Activated CD8-positive, alpha-beta memory T cell treated with anti-CD3 and anti-CD28 coated beads for 4 hours (primary cell): ENCODE measurements around the gene DHRS1.

Experiments
- DNase-seq, 2 donors: peaks; one replicate each; pipeline ENCODE4 v3.0.0-alpha.2; 2020; ENCODE audit warnings: low read depth in 2 of 2

The DHRS1 gene

DNA sequence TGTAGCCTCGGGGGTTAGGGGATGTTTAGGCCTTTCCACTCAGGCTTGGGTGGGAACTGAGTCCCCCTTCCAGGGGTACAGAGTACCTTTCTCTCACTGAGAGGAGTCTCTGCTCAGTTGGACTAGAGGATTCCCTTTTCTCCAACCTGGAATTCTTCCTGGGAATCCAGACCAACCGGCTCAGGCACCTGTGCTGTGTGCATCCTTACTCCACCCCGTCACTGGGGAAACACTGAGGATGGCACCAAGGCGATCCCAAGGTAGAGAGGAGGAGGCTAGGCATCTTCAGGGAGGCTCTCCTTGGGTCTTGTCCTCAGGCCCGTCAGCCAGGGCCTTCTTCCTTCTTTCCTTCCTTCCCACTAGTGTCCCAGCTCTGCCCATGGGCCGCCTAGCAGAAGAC, 35.7 kb downstream of the DHRS1 start:
- no peak for DNase-seq

DNA sequence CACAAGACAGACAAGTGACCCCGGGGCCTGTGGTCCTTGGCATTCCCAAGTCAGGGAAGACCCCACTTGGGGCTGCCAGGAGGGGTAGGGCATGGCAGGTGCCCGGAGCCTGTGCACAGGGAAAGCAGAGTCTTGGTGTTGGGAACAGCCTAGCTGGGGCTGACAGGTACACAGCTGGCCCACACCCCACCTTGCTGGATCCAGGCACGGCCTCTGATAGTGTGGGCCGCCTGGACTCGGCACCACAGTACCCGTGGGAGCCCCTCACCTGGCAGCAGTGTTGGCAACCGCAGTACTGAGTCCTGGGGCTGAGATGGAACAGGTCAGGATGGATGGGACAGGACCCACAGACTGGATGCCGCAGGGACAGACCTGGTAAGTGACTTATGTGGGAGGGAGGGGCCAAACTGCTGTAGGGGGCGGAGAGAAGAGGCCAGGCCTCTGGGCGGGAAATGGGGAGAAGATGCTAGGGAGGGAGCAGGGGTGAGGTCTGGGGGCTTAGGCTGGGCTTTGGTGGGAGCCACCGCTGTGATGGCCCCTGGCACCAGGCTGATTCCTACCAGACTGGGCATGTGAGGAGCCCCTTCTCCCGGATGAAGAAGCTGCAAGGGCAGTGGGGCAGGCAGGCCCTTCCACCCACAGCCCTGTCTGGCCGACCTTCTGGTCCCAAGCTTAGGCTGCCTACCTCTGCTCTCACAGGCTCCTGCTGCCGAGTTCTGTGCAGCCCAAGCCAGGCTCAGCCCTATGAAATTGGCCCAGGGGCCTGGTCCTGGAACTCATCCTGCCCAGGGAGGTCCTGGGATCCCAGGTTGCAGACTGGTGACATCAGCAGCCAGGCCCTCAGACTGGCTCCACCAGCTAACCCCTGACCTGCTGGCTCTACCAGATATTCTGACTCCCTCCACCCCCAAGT, 36.5 kb downstream of the DHRS1 start, which contains the start of gene TGM1:
TSS of gene TGM1 (minus strand) at position 357 of the 913 bp plus-strand sequence. CDS start 825 bp downstream, outside the sequence.
- DNase-seq, result no peak

DNA sequence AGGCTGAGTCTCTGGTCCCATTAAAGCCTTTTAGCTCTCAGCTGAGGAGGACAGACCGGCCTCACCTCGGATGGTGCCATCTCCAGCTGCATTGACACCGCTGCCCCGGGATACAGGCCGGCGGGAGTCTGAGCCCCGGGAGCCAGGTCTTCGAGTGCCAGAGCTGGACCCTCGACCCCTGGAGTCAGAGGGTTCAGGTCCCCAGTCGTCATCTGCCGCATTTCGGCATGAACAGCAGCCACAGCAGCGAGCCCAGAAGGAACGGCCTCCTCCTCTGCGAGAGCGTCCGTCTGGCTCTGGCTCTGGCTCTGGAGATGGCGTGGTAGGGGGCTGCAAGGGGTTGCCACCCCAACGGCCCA, 37.6 kb downstream of the DHRS1 start:
- DNase-seq, result no peak

DNA sequence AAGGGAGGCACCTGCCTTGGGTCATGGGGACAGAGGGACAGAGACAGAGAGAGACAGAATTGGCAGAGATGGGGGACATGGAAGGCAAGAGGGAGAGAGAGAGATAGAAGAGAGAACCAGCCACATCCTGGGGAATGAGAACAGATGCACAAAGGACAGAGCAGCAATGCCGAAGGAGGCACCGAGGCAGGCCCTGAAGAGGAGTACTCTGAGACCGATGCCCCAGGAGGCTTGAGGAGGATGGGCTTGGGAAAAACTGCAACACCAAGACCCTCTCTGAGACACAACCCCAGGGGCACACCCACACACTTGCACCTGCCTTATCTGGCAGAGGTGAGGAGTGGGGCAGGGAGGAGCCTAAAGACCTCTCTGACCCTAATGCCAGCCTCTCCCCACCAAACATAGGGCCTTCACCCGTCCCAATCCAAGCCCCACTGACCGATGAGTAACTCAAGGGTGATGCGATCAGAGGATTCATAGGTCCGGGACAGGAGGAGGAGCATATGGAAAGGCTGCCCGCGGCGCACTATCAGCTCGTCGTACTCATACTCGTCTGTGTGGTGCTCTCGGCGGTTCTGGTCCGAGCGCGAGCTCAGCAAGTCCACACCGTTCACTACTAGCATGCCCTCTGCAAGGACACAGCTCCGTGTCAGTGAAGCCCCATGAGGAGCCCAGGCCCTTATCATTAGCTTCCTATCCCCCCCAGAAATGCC, 38.2 kb downstream of the DHRS1 start:
- no peak for DNase-seq

DNA sequence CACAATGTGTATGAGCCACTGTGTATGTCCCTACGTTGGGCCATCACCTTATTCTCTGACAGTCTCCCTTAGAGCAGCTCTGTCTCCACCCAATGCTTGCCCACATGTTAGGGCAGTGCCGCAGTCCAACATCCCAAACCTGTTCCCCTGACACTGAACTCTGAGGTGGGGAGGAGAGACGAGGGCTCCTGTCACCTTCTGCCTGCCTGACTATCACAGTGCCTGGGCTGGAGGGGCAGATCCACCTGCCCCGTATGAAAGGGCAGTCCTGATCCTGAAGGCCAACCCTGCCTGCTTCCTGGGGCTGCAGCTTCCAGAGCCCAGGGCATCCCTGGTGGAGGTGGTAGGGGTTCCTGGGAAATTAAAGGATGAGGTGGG, 38.8 kb downstream of the DHRS1 start:
- DNase-seq, result no peak

DNA sequence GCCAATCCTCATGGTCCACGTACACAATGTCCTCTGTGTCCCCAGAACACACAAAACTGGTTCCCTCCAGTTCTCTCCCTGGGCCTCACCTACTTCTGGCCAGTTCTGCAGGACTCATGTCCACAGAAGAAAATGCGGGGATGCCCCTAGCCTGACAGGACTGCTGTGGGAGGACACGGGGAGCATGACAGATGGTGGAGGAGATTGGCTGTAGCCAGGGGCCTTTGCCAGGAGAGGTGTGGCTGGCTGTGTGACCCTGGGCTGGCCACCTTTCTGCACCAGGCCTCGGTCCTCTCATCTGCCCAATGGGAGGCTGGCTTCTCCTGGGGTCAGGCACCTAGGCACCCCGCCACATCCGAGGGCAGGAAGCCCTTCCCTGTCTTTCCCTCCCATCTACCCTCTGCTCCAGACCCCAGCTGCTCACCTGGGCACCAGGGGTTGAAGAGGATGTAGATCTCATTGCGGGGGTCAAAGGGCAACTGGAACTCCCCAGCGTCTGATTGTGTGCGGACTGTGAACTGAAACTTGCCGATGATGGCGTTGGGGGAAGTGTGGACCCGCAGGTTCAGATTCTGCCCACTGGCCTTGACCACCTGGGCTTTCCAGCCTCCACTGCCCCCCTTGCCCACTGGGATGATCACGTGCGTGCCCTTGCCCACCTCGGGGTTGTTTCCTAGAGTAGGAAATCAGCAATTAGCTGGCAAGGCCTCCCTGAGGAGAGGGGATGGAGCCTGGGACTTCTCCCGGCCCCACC, 39.4 kb downstream of the DHRS1 start:
- DNase-seq, result no peak

DNA sequence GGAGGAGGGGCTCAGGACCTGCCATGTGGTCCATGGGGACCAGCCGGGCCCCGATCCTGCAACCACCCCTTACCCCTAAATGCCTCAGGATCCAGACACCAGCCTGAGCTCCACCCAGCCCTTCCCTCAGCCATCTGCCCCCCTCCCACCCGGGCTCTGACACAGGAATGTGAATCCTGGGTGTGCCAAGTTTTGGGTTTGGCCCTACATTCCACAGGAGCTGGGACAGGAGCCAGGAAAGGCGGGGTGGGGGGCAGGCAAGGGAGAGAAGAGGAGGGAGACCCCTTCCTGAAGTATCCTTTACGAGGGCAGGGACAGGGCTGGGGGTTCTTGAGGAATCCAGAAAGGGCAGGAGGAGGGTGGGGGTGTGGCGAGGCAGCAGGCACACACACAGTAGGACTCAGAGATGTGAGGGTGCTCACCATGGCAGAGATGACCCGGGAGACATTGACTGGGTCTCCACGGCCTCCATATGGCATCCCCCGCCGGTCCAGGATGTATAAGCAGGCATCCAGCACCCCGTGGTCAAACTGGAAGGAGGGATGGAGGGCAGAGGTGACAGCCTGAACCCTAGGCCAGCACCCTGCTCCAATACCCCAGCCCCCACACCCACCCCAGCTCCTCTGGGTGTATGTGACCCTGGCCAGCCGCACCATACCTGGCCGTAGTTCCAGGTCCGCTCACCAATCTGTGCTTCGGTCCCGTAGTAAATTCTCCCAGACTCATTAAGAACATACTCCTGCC, 40.1 kb downstream of the DHRS1 start:
- no peak for DNase-seq

DNA sequence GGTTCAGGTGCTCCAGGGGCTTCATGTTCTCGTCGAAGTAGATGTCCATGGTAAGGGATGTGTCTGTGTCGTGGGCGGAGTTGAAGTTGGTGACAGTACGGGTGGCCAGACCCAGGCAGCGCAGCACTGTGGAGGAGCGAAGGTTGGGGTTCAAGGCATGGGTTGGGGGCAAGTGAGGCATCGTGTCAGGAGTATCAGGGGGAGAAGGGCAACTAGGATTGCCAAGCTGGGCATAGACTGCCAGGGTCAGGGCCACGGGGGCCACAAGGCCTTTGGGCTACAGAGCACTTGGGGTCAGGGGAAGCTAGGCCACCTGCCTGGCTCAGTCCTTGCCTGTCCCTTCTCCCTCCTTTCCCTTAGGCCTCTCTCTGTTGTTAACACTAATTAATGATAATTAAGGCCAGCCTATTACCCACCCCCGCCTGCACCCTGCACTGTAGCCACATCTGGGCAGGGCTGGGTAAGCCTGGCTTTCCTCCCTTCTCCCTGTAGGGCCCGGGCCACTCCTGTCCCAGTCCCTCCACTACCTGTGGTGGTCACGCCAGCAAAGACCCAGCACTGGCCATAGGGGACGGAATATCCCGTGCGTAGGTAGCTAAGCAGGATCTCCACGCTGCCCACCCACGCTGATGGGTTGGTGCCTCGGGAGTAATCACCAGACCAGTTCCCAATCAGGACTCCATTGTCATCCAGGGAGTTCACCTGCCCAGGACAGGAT, 40.9 kb downstream of the DHRS1 start:
- no peak for DNase-seq

DNA sequence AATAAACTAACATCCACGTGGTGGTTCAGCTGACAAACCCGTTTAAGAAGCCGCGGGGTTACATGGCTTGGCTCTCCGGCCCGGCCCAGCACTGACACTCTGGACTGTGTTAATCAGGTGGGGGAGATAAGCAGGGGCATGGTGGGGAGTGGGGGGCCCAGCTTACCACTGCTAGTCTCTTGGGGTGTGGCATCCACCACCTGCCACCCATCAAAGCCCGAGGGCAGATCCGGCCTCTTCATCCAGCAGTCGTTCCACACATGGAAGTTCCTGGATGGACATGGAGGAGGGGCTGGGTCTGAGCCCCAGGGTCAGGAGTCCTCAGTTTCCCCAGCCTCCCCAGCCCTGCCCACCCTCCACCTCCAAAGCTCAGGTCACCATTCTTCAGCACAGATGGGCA, 41.5 kb downstream of the DHRS1 start:
- no peak for DNase-seq

DNA sequence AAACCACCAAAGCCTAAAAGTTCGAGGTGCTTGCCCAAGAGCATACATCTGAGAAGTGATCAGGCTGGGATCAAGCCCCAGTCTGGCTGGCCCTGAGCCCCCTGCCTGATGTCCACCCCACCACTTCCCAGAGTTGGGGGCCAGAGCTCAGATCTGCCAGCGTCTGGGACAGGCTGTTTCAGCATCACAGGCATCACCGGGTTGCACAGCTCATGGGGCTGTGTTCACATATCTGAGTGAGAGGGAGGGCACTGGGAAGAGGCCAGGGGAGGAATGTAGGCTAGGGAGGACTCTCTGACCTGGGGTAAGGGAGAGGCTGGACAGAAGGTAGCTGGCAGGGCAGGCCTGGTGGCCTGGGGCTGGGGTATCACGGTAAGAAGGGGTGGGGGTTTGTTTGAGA, 42.6 kb downstream of the DHRS1 start:
- DNase-seq, result no peak

DNA sequence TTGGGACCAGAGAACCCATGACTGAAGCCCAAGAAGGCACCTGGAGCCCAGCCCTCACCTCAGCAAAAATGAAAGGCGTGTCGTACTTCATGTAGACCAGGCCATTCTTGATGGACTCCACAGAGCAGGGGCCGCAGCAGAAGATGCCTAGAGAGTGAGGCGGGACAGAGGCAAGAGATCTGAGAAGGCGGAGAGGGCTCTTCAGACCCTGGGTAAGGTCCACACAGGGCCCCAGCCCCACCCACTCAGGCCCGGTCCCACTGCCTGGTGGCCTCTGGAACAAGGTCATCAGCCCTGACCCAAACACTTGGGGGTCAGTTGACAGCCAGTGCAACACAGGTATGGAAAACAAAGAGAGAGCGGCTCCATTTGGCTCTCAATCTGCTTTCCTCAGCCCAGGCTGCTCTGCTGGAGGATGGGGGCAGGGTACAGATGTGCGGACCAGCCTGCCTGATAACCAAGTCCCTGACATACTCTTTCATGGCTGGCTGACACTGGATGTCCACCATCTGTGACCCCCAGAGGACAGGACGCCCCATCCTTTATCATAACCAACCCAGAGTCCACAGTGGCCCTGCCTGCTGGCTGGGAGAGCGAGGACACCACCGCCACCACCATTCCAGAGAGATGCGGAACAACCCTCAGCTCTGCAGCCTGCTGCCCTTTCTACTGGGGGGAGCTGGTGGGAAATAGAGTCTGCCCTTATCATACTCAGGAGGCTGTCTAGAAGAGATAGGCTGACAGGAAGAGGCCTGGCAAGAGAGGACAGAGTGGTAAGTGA, 43.5 kb downstream of the DHRS1 start:
- DNase-seq, result no peak

DNA sequence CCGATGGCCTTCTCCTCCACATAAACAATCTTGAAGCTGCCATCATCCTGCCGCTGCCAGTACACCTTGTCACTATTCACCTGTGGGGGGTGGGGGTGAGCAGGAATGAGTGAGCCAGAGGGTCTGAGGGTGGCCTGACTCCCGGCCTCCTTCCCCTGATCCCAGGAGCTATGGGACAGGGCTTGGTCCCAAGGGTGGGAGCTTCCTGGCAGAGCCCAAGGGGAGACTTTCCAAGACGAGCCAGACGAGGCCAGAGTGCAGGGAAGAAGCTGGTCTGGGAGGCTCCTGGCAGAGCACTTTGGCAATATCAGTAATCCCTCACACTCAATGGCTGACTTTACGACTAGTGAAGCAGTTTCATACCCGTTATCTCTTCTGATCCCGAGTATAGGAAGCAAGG, 44.1 kb downstream of the DHRS1 start:
- DNase-seq, result no peak

DNA sequence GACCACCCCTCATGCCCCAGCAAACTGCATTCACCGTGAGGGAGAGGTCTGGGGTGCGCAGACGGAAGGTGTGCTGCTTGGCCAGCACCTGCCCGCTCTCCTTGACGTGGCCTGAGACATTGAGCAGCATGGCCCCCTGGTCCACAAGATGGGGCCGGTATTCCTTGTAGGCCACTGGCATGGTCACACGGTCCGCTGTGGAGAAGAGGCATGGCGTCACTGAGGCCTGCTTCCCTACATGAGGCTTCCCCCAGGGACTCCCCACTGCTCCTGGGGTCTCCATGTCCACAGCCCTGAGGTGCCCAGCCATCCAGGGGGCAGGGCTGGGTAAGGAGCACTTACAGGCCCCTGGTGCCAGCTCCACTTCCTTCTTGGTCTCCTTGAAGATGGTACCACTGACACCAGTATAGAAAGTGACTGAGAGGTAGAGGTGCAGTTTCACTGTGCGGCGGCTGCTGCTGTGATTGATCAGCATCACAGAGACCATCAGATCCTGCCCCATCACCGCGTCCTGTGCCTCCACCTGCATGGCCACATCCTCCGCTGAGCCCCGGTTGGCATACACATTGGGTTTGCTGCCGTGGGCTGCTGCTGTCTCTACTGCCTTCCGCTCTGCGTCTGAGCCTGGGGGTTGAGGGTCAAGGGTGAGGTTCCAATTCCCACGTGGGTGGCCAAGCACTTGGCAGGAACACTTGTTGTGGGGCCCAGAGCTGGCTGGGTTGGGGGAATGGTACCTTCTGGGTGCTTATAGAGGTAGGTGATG, 44.8 kb downstream of the DHRS1 start:
- no peak for DNase-seq

DNA sequence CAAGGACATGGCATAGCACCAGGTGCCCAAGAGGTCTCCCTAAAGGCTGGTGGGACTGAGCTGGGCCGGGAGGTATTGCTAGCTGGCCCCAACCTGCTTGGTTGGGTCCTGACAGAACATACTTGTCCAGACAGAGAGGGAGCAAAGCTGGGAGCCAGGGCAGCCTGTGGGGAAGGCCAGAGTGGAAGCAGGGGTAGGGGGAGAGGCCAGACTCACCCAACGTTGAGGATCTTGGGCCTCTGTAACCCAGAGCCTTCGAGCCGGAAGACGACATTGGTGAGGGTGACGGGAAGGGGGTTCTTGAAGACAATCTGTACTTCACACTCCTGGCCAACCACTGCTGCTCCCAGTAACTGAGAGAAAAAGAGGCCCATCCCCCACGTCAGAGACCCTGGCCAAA, 45.6 kb downstream of the DHRS1 start:
- no peak for DNase-seq

DNA sequence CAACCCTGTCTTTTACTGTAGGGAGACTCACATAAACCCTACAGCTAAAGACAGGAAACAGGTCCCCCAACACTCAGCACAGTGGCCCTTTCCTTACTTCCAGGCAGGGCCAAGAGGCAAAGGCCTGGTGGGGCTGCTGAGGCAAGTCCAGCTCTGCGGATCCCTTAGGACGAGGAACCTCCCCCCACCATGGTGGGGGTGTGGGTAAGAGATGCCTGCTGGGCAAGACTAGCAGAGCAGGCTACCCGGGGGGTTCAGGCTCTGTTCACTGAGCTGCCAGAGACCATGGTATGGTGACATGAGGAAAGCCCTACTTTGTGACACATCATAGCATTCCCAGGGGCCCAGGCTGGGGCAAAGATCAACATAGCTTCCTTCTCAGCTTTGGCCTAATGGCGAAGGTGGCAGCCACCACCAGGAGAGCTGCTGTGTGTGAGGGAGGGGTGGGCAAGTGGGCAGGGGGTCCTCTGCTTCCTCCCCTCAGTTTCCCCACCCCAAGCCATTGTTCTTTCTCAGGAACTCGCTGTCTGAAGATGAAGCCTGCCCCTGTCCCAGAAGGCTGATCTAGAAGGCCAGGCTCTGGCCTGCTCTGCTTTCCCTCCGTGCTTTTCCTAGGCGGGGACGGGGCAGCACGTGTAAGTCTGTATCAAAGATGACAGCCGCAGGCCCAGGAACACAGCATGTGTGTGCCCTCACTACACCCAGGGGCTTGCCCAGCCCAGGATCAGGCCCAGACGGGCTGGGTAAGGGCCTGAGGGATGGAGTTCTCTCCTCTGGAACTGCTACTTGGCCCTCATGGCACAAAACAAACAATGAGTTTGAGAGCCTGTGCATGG, 47.1 kb downstream of the DHRS1 start:
- DNase-seq, result no peak

DNA sequence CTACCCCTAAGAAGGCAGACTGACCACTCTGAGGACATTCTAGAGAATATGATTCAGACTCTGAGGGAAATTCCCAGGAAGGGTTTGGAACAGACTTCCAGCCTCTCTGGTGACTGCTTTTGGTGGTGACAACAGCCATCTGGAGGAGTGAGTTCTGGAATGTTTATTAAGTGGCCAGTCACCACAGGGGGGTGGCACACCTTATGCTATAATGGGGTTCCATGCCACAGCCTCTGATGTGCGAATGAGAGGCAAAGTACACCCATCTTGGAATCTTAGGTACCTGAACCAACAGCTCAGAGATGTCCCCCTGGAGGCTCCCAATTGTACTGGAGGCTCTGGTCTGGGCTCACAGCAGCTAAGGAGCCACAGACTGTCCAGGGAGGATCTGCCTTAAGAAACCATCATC, 47.7 kb downstream of the DHRS1 start:
- no peak for DNase-seq

DNA sequence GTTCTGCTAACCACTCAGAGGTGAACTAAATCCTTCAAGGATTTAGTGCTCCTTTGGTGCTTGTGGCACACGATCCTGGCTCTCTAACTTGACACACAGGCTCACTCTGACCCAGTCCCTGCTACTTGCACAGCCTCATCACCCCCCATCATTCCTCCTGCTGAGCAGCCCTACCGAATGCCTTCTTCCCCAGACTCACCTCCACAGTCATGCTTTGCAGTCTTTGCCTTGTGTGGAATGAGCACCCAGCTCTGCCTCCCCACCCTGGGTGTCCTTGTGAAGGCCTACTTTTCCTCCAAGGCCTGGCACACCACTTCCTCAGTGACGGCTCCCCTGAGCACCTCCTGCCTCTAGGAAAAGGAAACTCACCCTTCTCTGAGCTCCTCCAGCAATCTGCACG, 49.2 kb downstream of the DHRS1 start:
- no peak for DNase-seq

DNA sequence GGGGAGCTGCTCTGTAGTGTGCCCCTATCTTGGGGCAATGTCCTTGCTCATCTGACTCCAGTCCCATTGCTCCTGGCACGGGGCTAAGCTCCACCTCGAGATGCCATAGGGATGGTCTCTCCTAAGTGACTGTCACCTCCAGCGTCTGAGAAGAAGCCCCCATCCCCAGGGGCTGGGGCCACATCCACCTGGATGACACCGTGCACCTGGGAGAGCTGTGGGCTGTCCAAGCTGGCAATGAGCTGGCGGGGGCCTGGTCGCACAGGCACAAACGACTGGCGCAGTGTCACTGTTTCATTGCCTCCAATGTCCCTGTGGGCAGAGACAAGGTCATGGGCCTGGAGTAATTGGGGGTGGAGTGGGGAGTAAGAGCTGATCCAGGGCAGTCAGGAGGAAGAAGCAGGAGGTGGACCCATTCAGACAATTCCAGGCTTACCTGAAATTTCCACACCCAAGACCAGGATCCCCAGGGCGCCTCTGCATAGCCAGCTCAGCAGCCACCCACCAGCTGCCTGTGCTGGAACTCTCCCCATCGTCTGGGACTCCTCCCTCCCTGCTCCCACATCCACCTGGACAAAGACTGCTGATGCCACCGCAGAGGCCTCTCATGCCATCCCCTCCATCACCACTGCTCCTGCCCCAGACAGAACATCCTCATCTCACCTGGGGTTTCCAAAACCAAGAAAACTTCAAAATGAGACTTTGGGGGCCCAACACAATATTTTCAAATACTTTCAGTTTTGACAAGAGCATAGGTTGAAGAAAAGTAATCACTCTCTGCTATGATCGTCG, 50.2 kb downstream of the DHRS1 start:
- DNase-seq, result no peak
